GM23338 (cell line): ENCODE data around the gene LARGE1. TPM values are rescaled to one million over a fixed set of nuclear protein-coding genes. Genes with fewer than 3 reads are reported as not detected.

Experiments used
- ATAC-seq: fragments of 200-7000 bp; cut with Tn5 transposase; 3 replicates; pipeline ENCODE4 v1.9.1; 2020
- DNase-seq: peaks from one replicate; pipeline ENCODE4 v3.0.0-alpha.2; 2015; ENCODE audit warnings: low spot score
- H2AFZ ChIP-seq: fragments of 200-600 bp; sonication (generic); 2 replicates; pipeline ENCODE4 v1.8.0; 2016; ENCODE audit warnings: antibody characterized with exemption, mild to moderate bottlenecking, moderate library complexity
- H3F3A ChIP-seq: fragments of 200-600 bp; sonication (generic); replicated peaks from 2 replicates; pipeline ENCODE4 v1.8.0; 2017; ENCODE audit warnings: antibody characterized with exemption, mixed run types, low read depth
- H3K27ac ChIP-seq: fragments of 200-600 bp; sonication (generic); 2 replicates; pipeline ENCODE4 v1.6.1; 2016; ENCODE audit warnings: low read depth
- H3K27me3 ChIP-seq: fragments of 200-600 bp; sonication (generic); 2 replicates; pipeline ENCODE4 v1.8.0; 2016; ENCODE audit warnings: mild to moderate bottlenecking, mixed run types, moderate library complexity; ENCODE audit not compliant: insufficient read depth
- H3K36me3 ChIP-seq: fragments of 200-600 bp; sonication (generic); 2 replicates; pipeline ENCODE4 v1.8.0; 2016; ENCODE audit warnings: mild to moderate bottlenecking; ENCODE audit not compliant: insufficient read depth
- H3K4me1 ChIP-seq: fragments of 200-600 bp; sonication (generic); 2 replicates; pipeline ENCODE4 v1.8.0; 2016; ENCODE audit warnings: mild to moderate bottlenecking, moderate library complexity; ENCODE audit not compliant: insufficient read depth
- H3K4me2 ChIP-seq: fragments of 200-600 bp; sonication (generic); 2 replicates; pipeline ENCODE4 v1.7.1; 2017; ENCODE audit warnings: mixed run types
- H3K4me3 ChIP-seq: fragments of 200-600 bp; sonication (generic); 2 replicates; pipeline ENCODE4 v1.6.1; 2016; ENCODE audit warnings: mixed run types
- H3K79me2 ChIP-seq: fragments of 200-600 bp; sonication (generic); replicated peaks from 2 replicates; pipeline ENCODE4 v1.8.0; 2017; ENCODE audit warnings: mild to moderate bottlenecking; ENCODE audit not compliant: insufficient read depth
- H3K9me2 ChIP-seq: fragments of 200-600 bp; sonication (generic); 2 replicates; pipeline ENCODE4 v1.8.0; 2017; ENCODE audit not compliant: insufficient read depth
- H4K20me1 ChIP-seq: fragments of 200-600 bp; sonication (generic); replicated peaks from 2 replicates; pipeline ENCODE4 v1.8.0; 2017; ENCODE audit warnings: mild to moderate bottlenecking; ENCODE audit not compliant: insufficient read depth
- H3K27ac Mint-ChIP-seq: 2 replicates; pipeline ENCODE4 v1.8.0; 2020; ENCODE audit warnings: inconsistent platforms, mild to moderate bottlenecking, moderate library complexity, mixed read lengths
- H3K27me3 Mint-ChIP-seq: 3 replicates; pipeline ENCODE4 v1.8.0; 2022; ENCODE audit warnings: low read depth, mild to moderate bottlenecking, moderate library complexity, mixed read lengths, inconsistent platforms; ENCODE audit not compliant: insufficient read depth, poor library complexity
- H3K36me3 Mint-ChIP-seq: 3 replicates; pipeline ENCODE4 v1.8.0; 2021; ENCODE audit warnings: low read depth, mild to moderate bottlenecking, inconsistent platforms, moderate library complexity, mixed read lengths
- H3K4me1 Mint-ChIP-seq: 3 replicates; pipeline ENCODE4 v1.8.0; 2020; ENCODE audit warnings: mild to moderate bottlenecking, inconsistent platforms, mixed read lengths
- H3K4me3 Mint-ChIP-seq: 3 replicates; pipeline ENCODE4 v1.8.0; 2021; ENCODE audit warnings: moderate library complexity, mild to moderate bottlenecking, inconsistent platforms, mixed read lengths
- H3K9me3 Mint-ChIP-seq: 3 replicates; pipeline ENCODE4 v1.8.0; 2020; ENCODE audit warnings: moderate library complexity, mild to moderate bottlenecking, inconsistent platforms, mixed read lengths
- CREB1 ChIP-seq: fragments of 250-450 bp; sonication (Bioruptor Pico); IDR thresholded peaks from 2 replicates; pipeline ENCODE4 v1.5.0; 2020; ENCODE audit warnings: low read depth, mild to moderate bottlenecking, moderate library complexity
- CTCF ChIP-seq, 2 experiments: fragments of 200-600 bp in 1 of 2; sonication (generic) in 1 of 2; conservative IDR thresholded peaks; 2 replicates each; pipeline versions ENCODE4 v1.5.1 to v1.6.1; 2016 to 2017; ENCODE audit warnings: antibody characterized with exemption in 2 of 2, low read depth in 2 of 2, mild to moderate bottlenecking in 2 of 2, moderate library complexity in 1 of 2
- ETS1 ChIP-seq: IDR thresholded peaks from 2 replicates; pipeline ENCODE4 v1.6.1; 2016; ENCODE audit warnings: antibody characterized with exemption
- EZH2 ChIP-seq: fragments of 200-600 bp; sonication (generic); IDR thresholded peaks from one replicate; pipeline ENCODE4 v1.8.0; 2017; ENCODE audit warnings: antibody characterized with exemption, mild to moderate bottlenecking, low read depth; ENCODE audit not compliant: unreplicated experiment
- EZH2phosphoT487 ChIP-seq: fragments of 200-600 bp; sonication (generic); IDR thresholded peaks from one replicate; pipeline ENCODE4 v1.8.1; 2018; ENCODE audit warnings: antibody characterized with exemption; ENCODE audit not compliant: unreplicated experiment
- JUNB ChIP-seq: IDR thresholded peaks from one replicate; pipeline ENCODE4 v1.6.1; 2016; ENCODE audit warnings: antibody characterized with exemption; ENCODE audit not compliant: unreplicated experiment
- NANOG ChIP-seq: IDR thresholded peaks from 2 replicates; pipeline ENCODE4 v1.6.1; 2016; ENCODE audit warnings: antibody characterized with exemption, borderline replicate concordance
- POLR2AphosphoS5 ChIP-seq: IDR thresholded peaks from 2 replicates; pipeline ENCODE4 v1.6.1; 2016; ENCODE audit warnings: antibody characterized with exemption, low read depth
- REST ChIP-seq: IDR thresholded peaks from one replicate; pipeline ENCODE4 v1.6.1; 2018; ENCODE audit warnings: antibody characterized with exemption; ENCODE audit not compliant: unreplicated experiment
- STAT1 ChIP-seq: IDR thresholded peaks from one replicate; pipeline ENCODE4 v1.6.1; 2016; ENCODE audit warnings: antibody characterized with exemption; ENCODE audit not compliant: unreplicated experiment
- ZNF114 ChIP-seq: fragments of 250-450 bp; sonication (Bioruptor Pico); IDR thresholded peaks from 2 replicates; pipeline ENCODE4 v1.5.0; 2020; ENCODE audit warnings: mild to moderate bottlenecking, moderate library complexity
- ZNF462 ChIP-seq: fragments of 250-450 bp; sonication (Bioruptor Pico); IDR thresholded peaks from 2 replicates; pipeline ENCODE4 v1.5.0; 2020; ENCODE audit warnings: mild to moderate bottlenecking, moderate library complexity
- polyA plus RNA-seq: library from polyadenylated mRNA; unstranded; fragments of >200 nt; fragmentation: Nextera tagmentation; extraction: Ambion mirVana; gene quantifications from 2 replicates; pipeline ENCODE4 v1.2.1, GENCODE V29; 2016
- total RNA-seq: library from RNA; depleted of rRNA; stranded (reverse); fragments of >200 nt; shearing (Covaris generic); gene quantifications from 2 replicates; pipeline ENCODE4 v1.2.3, GENCODE V29; 2014

Gene LARGE1
- total and polyA plus RNA-seq, 2 experiments from 2014 or later = 12.8 to 75.6 TPM

GRCh38 chr22:33515795-33516194 lies 404.5 kb downstream of the LARGE1 start:
- Histone ChIP-seq H3K4me2 (no peak overlapping the region), H3K4me3 (no peak overlapping the region), H3K9me2 (no peaks in the 10 kb centered on the region), H4K20me1 (peaks cover 28% of the 10 kb centered on the region; the same call in 1 of the 2 replicates), H2AFZ (no peak overlapping the region), H3K4me1 (peaks cover 11% of the 10 kb centered on the region; the same call in 1 of the 2 replicates), H3K36me3 (no peaks in the 10 kb centered on the region), H3K79me2 (peaks cover 12% of the 10 kb centered on the region), H3F3A (no peaks in the 10 kb centered on the region), H3K27ac (0 out of 2 replicates have a peak overlapping the region, but pooled peaks have one; percentile 50), H3K27me3 (no peaks in the 10 kb centered on the region)
- ATAC-seq = no peak
- H3K27me3 Mint-ChIP-seq = peaks cover 6% of the 10 kb centered on the region
- TF ChIP-seq NANOG (no peak), CTCF (conservative IDR thresholded peaks at IDR 0.05; ENCODE audit: low read depth in 2 of 2) (no peak), EZH2 (no peak), ETS1 (no peak), POLR2AphosphoS5 (no peak), STAT1 (no peak), CREB1 (CRISPR knock-in tag) (no peak), REST (no peak), JUNB (no peak), ZNF114 (no peak), EZH2phosphoT487 (no peak), ZNF462 (CRISPR knock-in tag) (no peak)
- no peaks in the 10 kb centered on the region for H3K9me3 Mint-ChIP-seq
- peaks cover under 1% of the 10 kb centered on the region for H3K36me3 Mint-ChIP-seq
- no peak for DNase-seq
- H3K4me1 Mint-ChIP-seq = peaks cover 33% of the 10 kb centered on the region
- H3K27ac Mint-ChIP-seq = no peak overlapping the region; the same call in 1 of the 2 replicates
- no peak overlapping the region for H3K4me3 Mint-ChIP-seq
